Neural cell (in vitro differentiated cells): ENCODE measurements around the gene PLCB1.

Experiments used
- EP300 ChIP-seq: fragments of 450-650 bp; conservative IDR thresholded peaks from 2 replicates; pipeline ENCODE4 v1.6.1; 2014; ENCODE audit warnings: antibody characterized with exemption, mild to moderate bottlenecking, moderate library complexity; ENCODE audit not compliant: poor library complexity, severe bottlenecking
- EZH2 ChIP-seq: fragments of 200-600, 300-800 bp; shearing (Covaris generic), sonication (generic); IDR thresholded peaks from 2 replicates; pipeline ENCODE4 v1.6.1; 2014; ENCODE audit warnings: antibody characterized with exemption, low read length, borderline replicate concordance, mild to moderate bottlenecking; ENCODE audit not compliant: insufficient read depth, poor library complexity, severe bottlenecking
- POLR2AphosphoS5 ChIP-seq: IDR thresholded peaks from 2 replicates; pipeline ENCODE4 v1.6.1; 2012
- TAF1 ChIP-seq: IDR thresholded peaks from 2 replicates; pipeline ENCODE4 v1.6.1; 2012; ENCODE audit warnings: low read depth
- TF ChIP-seq, protein P1 (sequence below): fragments of 450-650 bp; IDR thresholded peaks from 2 replicates; pipeline ENCODE4 v1.5.1; 2014; ENCODE audit warnings: antibody characterized with exemption, mild to moderate bottlenecking, moderate library complexity; ENCODE audit not compliant: poor library complexity, severe bottlenecking
- TF ChIP-seq, protein P2 (sequence below): IDR thresholded peaks from 2 replicates; pipeline ENCODE4 v1.6.1; 2012; ENCODE audit warnings: borderline replicate concordance

DNA sequence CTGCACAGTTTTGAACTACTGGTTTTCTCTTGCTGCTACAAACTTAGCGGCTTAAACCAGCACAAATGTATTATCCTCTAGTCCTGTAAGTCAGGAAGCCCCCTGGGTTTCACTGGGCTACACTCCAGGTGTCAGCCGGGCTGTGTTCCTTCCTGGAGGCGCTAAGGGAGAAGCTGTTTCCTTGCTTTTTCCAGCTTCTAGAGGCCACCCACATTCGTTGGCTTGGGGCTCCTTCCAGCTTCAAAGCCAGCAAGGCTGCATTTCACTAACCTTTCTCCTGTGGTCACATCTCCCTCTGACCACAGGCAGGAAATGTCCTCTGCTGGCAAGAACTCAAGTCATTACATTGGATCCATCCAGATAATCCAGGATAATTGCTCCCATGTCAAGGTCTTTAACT is 586.2 kb downstream of the PLCB1 start:
- TF ChIP-seq EZH2, result no peak
- no peak for TF ChIP-seq TAF1
- TF ChIP-seq EP300, result no peak
- TF ChIP-seq, protein P1, sequence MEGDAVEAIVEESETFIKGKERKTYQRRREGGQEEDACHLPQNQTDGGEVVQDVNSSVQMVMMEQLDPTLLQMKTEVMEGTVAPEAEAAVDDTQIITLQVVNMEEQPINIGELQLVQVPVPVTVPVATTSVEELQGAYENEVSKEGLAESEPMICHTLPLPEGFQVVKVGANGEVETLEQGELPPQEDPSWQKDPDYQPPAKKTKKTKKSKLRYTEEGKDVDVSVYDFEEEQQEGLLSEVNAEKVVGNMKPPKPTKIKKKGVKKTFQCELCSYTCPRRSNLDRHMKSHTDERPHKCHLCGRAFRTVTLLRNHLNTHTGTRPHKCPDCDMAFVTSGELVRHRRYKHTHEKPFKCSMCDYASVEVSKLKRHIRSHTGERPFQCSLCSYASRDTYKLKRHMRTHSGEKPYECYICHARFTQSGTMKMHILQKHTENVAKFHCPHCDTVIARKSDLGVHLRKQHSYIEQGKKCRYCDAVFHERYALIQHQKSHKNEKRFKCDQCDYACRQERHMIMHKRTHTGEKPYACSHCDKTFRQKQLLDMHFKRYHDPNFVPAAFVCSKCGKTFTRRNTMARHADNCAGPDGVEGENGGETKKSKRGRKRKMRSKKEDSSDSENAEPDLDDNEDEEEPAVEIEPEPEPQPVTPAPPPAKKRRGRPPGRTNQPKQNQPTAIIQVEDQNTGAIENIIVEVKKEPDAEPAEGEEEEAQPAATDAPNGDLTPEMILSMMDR, result no peak
- TF ChIP-seq POLR2AphosphoS5, result no peak
- TF ChIP-seq, protein P2, sequence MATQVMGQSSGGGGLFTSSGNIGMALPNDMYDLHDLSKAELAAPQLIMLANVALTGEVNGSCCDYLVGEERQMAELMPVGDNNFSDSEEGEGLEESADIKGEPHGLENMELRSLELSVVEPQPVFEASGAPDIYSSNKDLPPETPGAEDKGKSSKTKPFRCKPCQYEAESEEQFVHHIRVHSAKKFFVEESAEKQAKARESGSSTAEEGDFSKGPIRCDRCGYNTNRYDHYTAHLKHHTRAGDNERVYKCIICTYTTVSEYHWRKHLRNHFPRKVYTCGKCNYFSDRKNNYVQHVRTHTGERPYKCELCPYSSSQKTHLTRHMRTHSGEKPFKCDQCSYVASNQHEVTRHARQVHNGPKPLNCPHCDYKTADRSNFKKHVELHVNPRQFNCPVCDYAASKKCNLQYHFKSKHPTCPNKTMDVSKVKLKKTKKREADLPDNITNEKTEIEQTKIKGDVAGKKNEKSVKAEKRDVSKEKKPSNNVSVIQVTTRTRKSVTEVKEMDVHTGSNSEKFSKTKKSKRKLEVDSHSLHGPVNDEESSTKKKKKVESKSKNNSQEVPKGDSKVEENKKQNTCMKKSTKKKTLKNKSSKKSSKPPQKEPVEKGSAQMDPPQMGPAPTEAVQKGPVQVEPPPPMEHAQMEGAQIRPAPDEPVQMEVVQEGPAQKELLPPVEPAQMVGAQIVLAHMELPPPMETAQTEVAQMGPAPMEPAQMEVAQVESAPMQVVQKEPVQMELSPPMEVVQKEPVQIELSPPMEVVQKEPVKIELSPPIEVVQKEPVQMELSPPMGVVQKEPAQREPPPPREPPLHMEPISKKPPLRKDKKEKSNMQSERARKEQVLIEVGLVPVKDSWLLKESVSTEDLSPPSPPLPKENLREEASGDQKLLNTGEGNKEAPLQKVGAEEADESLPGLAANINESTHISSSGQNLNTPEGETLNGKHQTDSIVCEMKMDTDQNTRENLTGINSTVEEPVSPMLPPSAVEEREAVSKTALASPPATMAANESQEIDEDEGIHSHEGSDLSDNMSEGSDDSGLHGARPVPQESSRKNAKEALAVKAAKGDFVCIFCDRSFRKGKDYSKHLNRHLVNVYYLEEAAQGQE, result no peak
